ENCODE results near the gene ST3GAL3. TPM values are rescaled to one million over a fixed set of nuclear protein-coding genes. Genes with fewer than 3 reads are reported as not detected.

ST3GAL3 gene
- total RNA-seq, 1 experiment from 2014 or later: 8.6 TPM

GRCh38 chr1:43977376-43978263 lies 270.3 kb downstream of the ST3GAL3 start:
- H3K9me3 Mint-ChIP-seq: no peaks in the 10 kb centered on the region
- POLR2A ChIA-PET: interaction anchor here (0.7 kb wide), 1 partner anchor 74 kb away, joined by 4 read pairs; no protein-coding TSS in a partner anchor
- TF ChIP-seq ZBTB21 (CRISPR knock-in tag; IDR thresholded peaks at IDR 0.05; ENCODE audit: borderline replicate concordance) (no peak), SMAD3 (CRISPR knock-in tag; IDR thresholded peaks at IDR 0.05; ENCODE audit: borderline replicate concordance) (no peak), MLX (CRISPR knock-in tag; IDR thresholded peaks at IDR 0.05) (no peak), CTCF (IDR thresholded peaks at IDR 0.05) (no peak), ZNF423 (CRISPR knock-in tag; IDR thresholded peaks at IDR 0.05) (no peak), SP1 (CRISPR knock-in tag; conservative IDR thresholded peaks at IDR 0.05) (no peak), ETV6 (CRISPR knock-in tag; IDR thresholded peaks at IDR 0.05) (no peak), FOXK1 (CRISPR knock-in tag; IDR thresholded peaks at IDR 0.05) (no peak), HMGXB4 (CRISPR knock-in tag; IDR thresholded peaks at IDR 0.05) (no peak), ZNF219 (CRISPR knock-in tag; IDR thresholded peaks at IDR 0.05; ENCODE audit: borderline replicate concordance) (no peak), GTF2I (CRISPR knock-in tag; conservative IDR thresholded peaks at IDR 0.05) (no peak), ZNF532 (CRISPR knock-in tag; IDR thresholded peaks at IDR 0.05; ENCODE audit: borderline replicate concordance) (no peak), ZNF425 (CRISPR knock-in tag; conservative IDR thresholded peaks at IDR 0.05) (no peak)
- no peaks in the 10 kb centered on the region; the same call in 1 of the 2 replicates for H3K27me3 Mint-ChIP-seq (ENCODE audit: low read depth)
- ATAC-seq: no peak
- peaks cover 32% of the 10 kb centered on the region for H3K36me3 Mint-ChIP-seq
- CTCF ChIA-PET: interaction anchor here (1.1 to 1.7 kb wide), 2 partner anchors 43 to 214 kb away, joined by 7 to 8 read pairs; no protein-coding TSS in a partner anchor
- peak overlapping the region; percentile 89 for H3K4me3 Mint-ChIP-seq
- H3K4me1 Mint-ChIP-seq: peaks cover 41% of the 10 kb centered on the region
- no peak for DNase-seq (ENCODE audit: low spot score)
- H3K27ac Mint-ChIP-seq: no peak overlapping the region

Data from WTC11 (cell line).